Heart left ventricle (tissue), 13 donors: ENCODE results near the gene GRIP2.

Experiments used
- POLR2A ChIP-seq, 2 donors: fragments of 450-650 bp; IDR thresholded peaks; one replicate each; pipeline ENCODE4 v1.6.1; 2017; ENCODE audit warnings: antibody characterized with exemption in 2 of 2, mild to moderate bottlenecking in 2 of 2, moderate library complexity in 2 of 2
- TF ChIP-seq, protein P1 (sequence below), 12 donors: fragments of 200-600 bp; sonication (generic) in 4 of 12; IDR thresholded peaks; one replicate each; pipeline versions ENCODE4 v1.5.0 to v1.8.0; 2018 to 2022; ENCODE audit warnings: antibody characterized with exemption in 12 of 12, mild to moderate bottlenecking in 5 of 12
- donor health status: ischemic (EF 13 %, LVEDD 7.1; RV severe dilation, severe dysfunction).
- donor health status: DM: no; HTN: yes; CAD: no.
- donor health status: DM: no; HTN: no; CAD: no.
- donor health status: ischemic (EF 25% LVEDD 6.9; RV normal size, moderate dysfunction).
- donor health status: ischemic (EF 25% LVEDD 5.7; RV mildly dilated, moderate dysfunction).
- donor health status: ischemic (EF 35%, LVEDD 5.7; RV mildly dilated, moderate dysfunction).
- donor health status: nonischemic (EF 11% LVEDD 7.7; RV severe dilation, severe dysfunction).
- donor health status: DM: yes; HTN: yes; CAD: no.
- donor health status: PGD.
- donor health status: ischemic (EF 29% LVEDD 5.4; RV normal size, mild dysfunction).
- donor health status: nonischemic (EF 23%, LVEDD 6.1; RV moderate dilation, normal function).

- TF ChIP-seq, protein P1, sequence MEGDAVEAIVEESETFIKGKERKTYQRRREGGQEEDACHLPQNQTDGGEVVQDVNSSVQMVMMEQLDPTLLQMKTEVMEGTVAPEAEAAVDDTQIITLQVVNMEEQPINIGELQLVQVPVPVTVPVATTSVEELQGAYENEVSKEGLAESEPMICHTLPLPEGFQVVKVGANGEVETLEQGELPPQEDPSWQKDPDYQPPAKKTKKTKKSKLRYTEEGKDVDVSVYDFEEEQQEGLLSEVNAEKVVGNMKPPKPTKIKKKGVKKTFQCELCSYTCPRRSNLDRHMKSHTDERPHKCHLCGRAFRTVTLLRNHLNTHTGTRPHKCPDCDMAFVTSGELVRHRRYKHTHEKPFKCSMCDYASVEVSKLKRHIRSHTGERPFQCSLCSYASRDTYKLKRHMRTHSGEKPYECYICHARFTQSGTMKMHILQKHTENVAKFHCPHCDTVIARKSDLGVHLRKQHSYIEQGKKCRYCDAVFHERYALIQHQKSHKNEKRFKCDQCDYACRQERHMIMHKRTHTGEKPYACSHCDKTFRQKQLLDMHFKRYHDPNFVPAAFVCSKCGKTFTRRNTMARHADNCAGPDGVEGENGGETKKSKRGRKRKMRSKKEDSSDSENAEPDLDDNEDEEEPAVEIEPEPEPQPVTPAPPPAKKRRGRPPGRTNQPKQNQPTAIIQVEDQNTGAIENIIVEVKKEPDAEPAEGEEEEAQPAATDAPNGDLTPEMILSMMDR (IDR thresholded peaks at IDR 0.05): no peak
- TF ChIP-seq POLR2A (IDR thresholded peaks at IDR 0.05): no peak
Measured at GRCh38 chr3:14536837-14537589, 3.1 kb downstream of the GRIP2 start.
